GM12892 (cell line): ENCODE data around the gene HAPLN3.

ENCODE experiments used
- DNase-seq: peaks from one replicate; pipeline ENCODE4 v3.0.0; 2011; ENCODE audit not compliant: insufficient read length
- FAIRE-seq: peaks from 2 replicates; lab custom pipeline; 2011; peaks lifted over from hg19 to GRCh38; lab: Jason Lieb, UNC
- POLR2A ChIP-seq: IDR thresholded peaks from 2 replicates; pipeline ENCODE4 v1.6.1; 2011; ENCODE audit warnings: low read depth, low read length, control low read depth
- POLR2AphosphoS5 ChIP-seq: IDR thresholded peaks from 2 replicates; pipeline ENCODE4 v1.6.1; 2011; ENCODE audit warnings: low read depth, low read length, control low read depth
- TAF1 ChIP-seq: IDR thresholded peaks from 2 replicates; pipeline ENCODE4 v1.6.1; 2011; ENCODE audit warnings: low read depth, mild to moderate bottlenecking, control low read depth, low read length, borderline replicate concordance

Gene HAPLN3

GRCh38 chr15:88899251-88899650 lies 3.9 kb upstream of the HAPLN3 start:
- FAIRE-seq: no peak
- TF ChIP-seq TAF1 (no peak), POLR2AphosphoS5 (no peak), POLR2A (no peak)
- DNase-seq: no peak

- DNase-seq (no peak), FAIRE-seq (no peak)
- no peak for TF ChIP-seq POLR2AphosphoS5
- TF ChIP-seq TAF1: no peak
- TF ChIP-seq POLR2A: no peak
Observed at GRCh38 chr15:88898736-88899135, 3.4 kb upstream of the HAPLN3 start.

- no peak for TF ChIP-seq POLR2AphosphoS5
- TF ChIP-seq POLR2A: no peak
- TF ChIP-seq TAF1: no peak
- peak; percentile 60 for FAIRE-seq
- DNase-seq: no peak
Observed at GRCh38 chr15:88897456-88898194, 2.3 kb upstream of the HAPLN3 start.

- DNase-seq: no peak
- no peak for TF ChIP-seq POLR2AphosphoS5
- no peak for TF ChIP-seq POLR2A
- no peak for TF ChIP-seq TAF1
- FAIRE-seq: no peak
Observed at GRCh38 chr15:88897142-88897455, 1.8 kb upstream of the HAPLN3 start.

- no peak for DNase-seq
- FAIRE-seq: no peak
- no peak for TF ChIP-seq POLR2A
Observed at GRCh38 chr15:88896333-88897033, 1.1 kb upstream of the HAPLN3 start.

- TF ChIP-seq TAF1: no peak
- no peak for TF ChIP-seq POLR2AphosphoS5
- TF ChIP-seq POLR2A: no peak
- FAIRE-seq (peak; percentile 24), DNase-seq (peak; percentile 61)
Observed at GRCh38 chr15:88894348-88894818, 961 bp downstream of the HAPLN3 start.

- DNase-seq (no peak), FAIRE-seq (no peak)
- no peak for TF ChIP-seq POLR2AphosphoS5
Observed at GRCh38 chr15:88891540-88892254, 3.6 kb downstream of the HAPLN3 start.

GRCh38 chr15:88890495-88890894 lies 4.8 kb downstream of the HAPLN3 start:
- DNase-seq (no peak), FAIRE-seq (no peak)
- no peak for TF ChIP-seq POLR2AphosphoS5
- TF ChIP-seq TAF1: no peak
- TF ChIP-seq POLR2A: no peak

- TF ChIP-seq POLR2AphosphoS5 (no peak), TAF1 (no peak), POLR2A (no peak)
- no peak for DNase-seq
- no peak for FAIRE-seq
Observed at GRCh38 chr15:88888719-88889118, 6.6 kb downstream of the HAPLN3 start.

- TF ChIP-seq POLR2A (no peak), TAF1 (no peak), POLR2AphosphoS5 (no peak)
- no peak for FAIRE-seq
- no peak for DNase-seq
Observed at GRCh38 chr15:88887068-88887580, 8.2 kb downstream of the HAPLN3 start.

- TF ChIP-seq POLR2AphosphoS5 (no peak), TAF1 (no peak), POLR2A (no peak)
- FAIRE-seq: no peak
- DNase-seq: no peak
Observed at GRCh38 chr15:88882785-88883184, 12.6 kb downstream of the HAPLN3 start.

- FAIRE-seq (no peak), DNase-seq (no peak)
- TF ChIP-seq TAF1 (no peak), POLR2AphosphoS5 (no peak), POLR2A (no peak)
Observed at GRCh38 chr15:88881775-88882174, 13.6 kb downstream of the HAPLN3 start.

- FAIRE-seq: no peak
- no peak for DNase-seq
- TF ChIP-seq TAF1 (no peak), POLR2AphosphoS5 (no peak), POLR2A (no peak)
Observed at GRCh38 chr15:88880944-88881740, 14.2 kb downstream of the HAPLN3 start.
